GM10266 (cell line): ENCODE data around the gene RASL11B.

Source experiments
- DNase-seq: peaks from one replicate; pipeline ENCODE4 v3.0.0; 2012; ENCODE audit errors: extremely low spot score
- CTCF ChIP-seq: IDR thresholded peaks from 2 replicates; pipeline ENCODE4 v1.5.1; 2012; ENCODE audit warnings: mild to moderate bottlenecking, low read depth; ENCODE audit not compliant: control insufficient read depth, insufficient read depth; ENCODE audit errors: missing control alignments

Gene RASL11B

GRCh38 chr4:52865300-52865699 is 3.2 kb downstream of the RASL11B start:
- DNase-seq: no peak
- no peak for TF ChIP-seq CTCF

- no peak for DNase-seq
Observed at GRCh38 chr4:52866734-52867133, 4.6 kb downstream of the RASL11B start.

GRCh38 chr4:52867163-52867562 is 5.0 kb downstream of the RASL11B start:
- DNase-seq: no peak
- TF ChIP-seq CTCF: no peak

More at GRCh38 chr4:52866734-52867133, 4.6 kb downstream of the RASL11B start:
- TF ChIP-seq CTCF: no peak

GRCh38 chr4:52868133-52868532 is 6.0 kb downstream of the RASL11B start:
- DNase-seq: no peak
- TF ChIP-seq CTCF: no peak

- no peak for TF ChIP-seq CTCF
- DNase-seq: no peak
Observed at GRCh38 chr4:52869196-52869595, 7.1 kb downstream of the RASL11B start.

GRCh38 chr4:52869656-52870055 is 7.5 kb downstream of the RASL11B start:
- DNase-seq: no peak
- TF ChIP-seq CTCF: no peak

GRCh38 chr4:52870225-52870624 is 8.1 kb downstream of the RASL11B start:
- TF ChIP-seq CTCF: no peak
- no peak for DNase-seq
